ENCODE data around the gene SMCO1. TPM values are rescaled to one million over a fixed set of nuclear protein-coding genes. Genes with fewer than 3 reads are reported as not detected.
A peak's percentile ranks its signal among the peaks of the same experiment; 100 is the strongest.

SMCO1 gene
- total RNA-seq, 2 experiments from 2014 or later = not detected

GRCh38 chr3:196501316-196502044, 13.7 kb downstream of the SMCO1 start:
- H3K27ac ChIP-seq (ENCODE audit: low read depth in 1 of 2, low read length in 2 of 2) = no peak overlapping the region
- ChIA-PET POLR2A (interaction anchor here (4.0 kb wide), 1 partner anchor 69 kb away, joined by 29 read pairs; the partner anchor contains the start of gene UBXN7), CTCF (interaction anchor here (0.6 to 1.1 kb wide), 4 partner anchors 15 to 233 kb away, joined by 3 to 6 read pairs (median 4); no protein-coding TSS in a partner anchor)
- TF ChIP-seq CTCF (IDR thresholded peaks at IDR 0.05) = no peak
- Mint-ChIP-seq H3K27ac (peak overlapping the region; percentile 96), H3K9me3 (peaks cover 2% of the 10 kb centered on the region), H3K36me3 (ENCODE audit: low read depth) (peaks cover 49% of the 10 kb centered on the region), H3K4me3 (peak overlapping the region; percentile 99), H3K4me1 (ENCODE audit: low read depth) (peaks cover 49% of the 10 kb centered on the region), H3K27me3 (no peaks in the 10 kb centered on the region)
- no peaks in the 10 kb centered on the region for H3K9me3 ChIP-seq (ENCODE audit: control insufficient read depth in 1 of 2, insufficient read depth in 1 of 2, low read length in 2 of 2)
- H3K36me3 ChIP-seq (ENCODE audit: insufficient read depth, low read length) = peaks cover 6% of the 10 kb centered on the region
- peak overlapping the region; percentile 100 for H3K4me3 ChIP-seq (ENCODE audit: low read length)
- DNase-seq (peak in 5 of 14 experiments; percentile 15 to 41 (median 33)), ATAC-seq (ENCODE audit: poor library complexity) (peak; percentile 30)
- intact Hi-C loops (cut with DNase I, micrococcal nuclease) = loop anchor here (2.0 to 10.0 kb wide), 3 partner anchors 67 to 427 kb away; partner anchors contain the start of genes FBXO45 (in 2 of the 2), UBXN7 (in 2 of the 2) and WDR53 (in 2 of the 2)
- no peaks in the 10 kb centered on the region for H3K27me3 ChIP-seq (ENCODE audit: control insufficient read depth in 1 of 2, insufficient read depth in 2 of 2, low read length in 2 of 2)
- H3K4me1 ChIP-seq (ENCODE audit: insufficient read depth, low read length) = peaks cover 29% of the 10 kb centered on the region

- H3K9me3 ChIP-seq (ENCODE audit: control insufficient read depth in 1 of 2, insufficient read depth in 1 of 2, low read length in 2 of 2) = no peaks in the 10 kb centered on the region
- ChIA-PET POLR2A (no interaction called here), CTCF (no interaction called here)
- H3K27me3 ChIP-seq (ENCODE audit: control insufficient read depth in 1 of 2, insufficient read depth in 2 of 2, low read length in 2 of 2) = no peaks in the 10 kb centered on the region
- no peak for TF ChIP-seq CTCF (IDR thresholded peaks at IDR 0.05)
- Mint-ChIP-seq H3K27me3 (no peaks in the 10 kb centered on the region), H3K4me1 (ENCODE audit: low read depth) (peaks cover 61% of the 10 kb centered on the region), H3K27ac (peak overlapping the region; percentile 53), H3K36me3 (ENCODE audit: low read depth) (peaks cover 62% of the 10 kb centered on the region), H3K9me3 (no peaks in the 10 kb centered on the region), H3K4me3 (peak overlapping the region; percentile 99)
- peaks cover 29% of the 10 kb centered on the region for H3K4me1 ChIP-seq (ENCODE audit: insufficient read depth, low read length)
- H3K27ac ChIP-seq (ENCODE audit: low read depth in 1 of 2, low read length in 2 of 2) = no peak overlapping the region
- DNase-seq (no peak), ATAC-seq (ENCODE audit: poor library complexity) (no peak)
- peaks cover 17% of the 10 kb centered on the region for H3K36me3 ChIP-seq (ENCODE audit: insufficient read depth, low read length)
- peak overlapping the region; percentile 100 for H3K4me3 ChIP-seq (ENCODE audit: low read length)
- intact Hi-C loops (cut with DNase I, micrococcal nuclease) = loop anchor here in 1 of 2 experiments (10.0 kb wide), 1 partner anchor 425 kb away; no protein-coding TSS in a partner anchor
Observed at GRCh38 chr3:196499807-196500524, 15.2 kb downstream of the SMCO1 start.

- ATAC-seq (ENCODE audit: poor library complexity) = no peak
- peak overlapping the region; percentile 70 for H3K27ac Mint-ChIP-seq
- TF ChIP-seq CTCF (IDR thresholded peaks at IDR 0.05) = no peak
Observed at GRCh38 chr3:196499061-196499460, 16.1 kb downstream of the SMCO1 start.

More at GRCh38 chr3:196499061-196499460, 16.1 kb downstream of the SMCO1 start:
- H3K36me3 ChIP-seq (ENCODE audit: insufficient read depth, low read length) = peaks cover 17% of the 10 kb centered on the region
- peaks cover 62% of the 10 kb centered on the region for H3K4me1 Mint-ChIP-seq (ENCODE audit: low read depth)
- intact Hi-C loops (cut with DNase I, micrococcal nuclease) = no loop called here
- CTCF ChIA-PET = no interaction called here
- DNase-seq = no peak
- peaks cover 25% of the 10 kb centered on the region for H3K4me1 ChIP-seq (ENCODE audit: insufficient read depth, low read length)
- no peaks in the 10 kb centered on the region for H3K27me3 Mint-ChIP-seq
- no peaks in the 10 kb centered on the region for H3K9me3 Mint-ChIP-seq
- H3K4me3 ChIP-seq (ENCODE audit: low read length) = no peak overlapping the region
- peaks cover 65% of the 10 kb centered on the region for H3K36me3 Mint-ChIP-seq (ENCODE audit: low read depth)
- peak overlapping the region; percentile 65 for H3K4me3 Mint-ChIP-seq
- no peaks in the 10 kb centered on the region for H3K9me3 ChIP-seq (ENCODE audit: control insufficient read depth in 1 of 2, insufficient read depth in 1 of 2, low read length in 2 of 2)
- no peaks in the 10 kb centered on the region for H3K27me3 ChIP-seq (ENCODE audit: control insufficient read depth in 1 of 2, insufficient read depth in 2 of 2, low read length in 2 of 2)
- POLR2A ChIA-PET = no interaction called here
- H3K27ac ChIP-seq (ENCODE audit: low read depth in 1 of 2, low read length in 2 of 2) = no peak overlapping the region
